Middle frontal gyrus (tissue), 1 donor: ENCODE data around the gene SETD1A.

Source experiments
- DNase-seq: peaks from one replicate; pipeline ENCODE4 v3.0.0-alpha.2; 2015; ENCODE audit warnings: low spot score; ENCODE audit errors: extremely low spot score

The SETD1A gene

GRCh38 chr16:30982548-30983288 is 25.2 kb downstream of the SETD1A start:
- DNase-seq: no peak

DNA sequence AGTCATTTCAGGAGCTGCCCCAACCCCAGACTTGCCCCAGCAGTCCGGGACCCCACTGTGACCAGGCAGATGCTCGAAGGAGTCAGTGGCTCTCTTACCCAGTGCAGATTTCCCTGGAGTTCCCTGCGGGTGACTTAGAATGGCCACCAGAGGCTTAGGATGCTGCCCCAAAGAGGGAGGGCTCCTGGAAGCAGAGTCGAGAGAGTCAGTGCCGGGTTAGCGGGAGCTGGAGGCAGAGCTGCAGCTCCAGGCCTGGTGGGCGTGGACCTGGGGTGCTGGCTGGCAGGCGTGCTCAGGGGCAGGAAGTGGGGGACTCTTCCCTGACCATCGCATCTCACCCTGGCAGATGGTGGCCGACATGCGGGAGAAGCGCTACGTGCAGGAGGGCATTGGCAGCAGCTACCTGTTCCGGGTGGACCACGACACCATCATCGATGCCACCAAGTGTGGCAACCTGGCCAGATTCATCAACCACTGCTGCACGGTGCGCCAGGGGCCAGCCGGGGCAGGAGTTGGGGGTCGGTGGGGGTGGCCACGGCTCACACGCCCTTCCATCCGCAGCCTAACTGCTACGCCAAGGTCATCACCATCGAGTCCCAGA is 25.8 kb downstream of the SETD1A start:
- no peak for DNase-seq

DNA sequence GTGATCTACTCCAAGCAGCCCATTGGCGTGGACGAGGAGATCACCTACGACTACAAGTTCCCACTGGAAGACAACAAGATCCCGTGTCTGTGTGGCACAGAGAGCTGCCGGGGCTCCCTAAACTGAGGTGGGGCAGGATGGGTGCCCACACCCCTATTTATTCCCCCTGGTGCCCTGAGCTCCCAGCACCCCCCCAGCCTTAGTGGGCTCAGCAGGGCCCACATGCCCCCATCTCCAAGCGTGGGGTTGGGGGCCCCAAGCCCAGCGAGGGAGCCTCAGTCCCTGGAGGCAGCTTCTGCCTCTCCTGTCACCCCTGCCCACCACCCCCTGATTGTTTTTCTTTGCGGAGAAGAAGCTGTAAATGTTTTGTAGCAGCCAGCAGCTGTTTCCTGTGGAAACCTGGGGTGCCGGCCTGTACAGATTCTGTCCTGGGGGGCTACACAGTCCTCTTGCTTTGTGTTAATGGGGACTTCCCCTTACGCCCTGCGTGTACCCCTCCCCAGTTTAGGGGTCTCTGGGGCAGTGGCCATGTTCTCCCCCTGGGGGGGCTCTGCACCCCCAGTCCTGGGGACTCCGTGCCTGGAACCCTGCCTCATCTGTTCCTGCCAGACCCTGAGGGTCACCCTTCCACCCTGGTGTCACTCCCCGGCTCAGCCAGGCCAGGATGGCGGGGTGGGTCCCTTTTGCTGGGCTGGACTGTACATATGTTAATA is 26.5 kb downstream of the SETD1A start:
- no peak for DNase-seq

GRCh38 chr16:30984669-30985400 is 27.3 kb downstream of the SETD1A start, which contains the start of gene HSD3B7:
HSD3B7 (plus strand) TSS chr16:30985207; CDS start chr16:30985659, 452 bp downstream.
- no peak for DNase-seq

DNA sequence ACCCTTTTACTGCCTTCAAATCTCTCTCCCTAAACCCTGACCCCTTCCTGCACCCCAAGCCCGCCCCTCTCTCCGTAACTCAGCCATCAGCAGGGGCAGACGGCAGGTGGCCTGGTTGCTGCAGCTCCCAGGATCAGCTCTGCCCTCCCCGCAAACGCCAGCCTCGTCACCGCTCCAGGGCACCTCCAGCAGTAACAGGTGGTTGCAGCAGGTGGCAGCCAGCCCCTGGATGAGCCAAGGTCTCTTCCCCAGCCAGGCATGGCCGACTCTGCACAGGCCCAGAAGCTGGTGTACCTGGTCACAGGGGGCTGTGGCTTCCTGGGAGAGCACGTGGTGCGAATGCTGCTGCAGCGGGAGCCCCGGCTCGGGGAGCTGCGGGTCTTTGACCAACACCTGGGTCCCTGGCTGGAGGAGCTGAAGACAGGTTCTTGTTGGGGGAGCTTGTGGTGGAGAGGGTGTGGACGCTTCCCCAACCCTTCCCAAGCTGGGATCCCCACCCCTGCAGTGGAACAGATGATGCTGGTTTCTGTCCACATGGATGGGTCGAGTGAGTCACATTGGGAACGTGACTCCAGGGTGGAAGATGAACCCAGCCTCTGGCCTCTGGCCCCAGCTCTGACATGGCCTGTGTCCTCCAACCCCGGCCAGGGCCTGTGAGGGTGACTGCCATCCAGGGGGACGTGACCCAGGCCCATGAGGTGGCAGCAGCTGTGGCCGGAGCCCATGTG is 28.0 kb downstream of the SETD1A start:
- DNase-seq: no peak

DNA sequence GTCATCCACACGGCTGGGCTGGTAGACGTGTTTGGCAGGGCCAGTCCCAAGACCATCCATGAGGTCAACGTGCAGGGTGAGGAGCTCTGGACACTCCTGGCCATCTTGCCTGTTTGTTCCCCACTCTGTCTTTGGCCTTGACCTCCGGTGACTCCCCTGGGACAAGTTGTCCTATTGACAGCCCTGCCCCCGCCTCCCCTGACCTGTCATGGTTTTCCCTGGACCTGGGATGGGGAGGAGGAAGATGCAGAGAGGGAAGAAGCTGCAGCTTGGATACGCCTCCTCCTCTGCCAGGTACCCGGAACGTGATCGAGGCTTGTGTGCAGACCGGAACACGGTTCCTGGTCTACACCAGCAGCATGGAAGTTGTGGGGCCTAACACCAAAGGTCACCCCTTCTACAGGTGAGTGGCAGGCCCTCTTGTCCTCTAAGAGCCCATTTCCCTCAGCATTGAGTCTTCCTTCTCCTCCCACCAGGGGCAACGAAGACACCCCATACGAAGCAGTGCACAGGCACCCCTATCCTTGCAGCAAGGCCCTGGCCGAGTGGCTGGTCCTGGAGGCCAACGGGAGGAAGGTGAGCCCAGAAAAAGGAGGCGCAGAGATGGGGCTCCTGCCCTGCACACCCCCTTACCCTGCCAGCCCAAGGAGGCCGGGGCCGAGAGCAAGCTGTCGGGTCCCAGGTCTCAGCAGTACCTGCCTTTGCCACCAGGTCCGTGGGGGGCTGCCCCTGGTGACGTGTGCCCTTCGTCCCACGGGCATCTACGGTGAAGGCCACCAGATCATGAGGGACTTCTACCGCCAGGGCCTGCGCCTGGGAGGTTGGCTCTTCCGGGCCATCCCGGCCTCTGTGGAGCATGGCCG is 28.8 kb downstream of the SETD1A start:
- no peak for DNase-seq

DNA sequence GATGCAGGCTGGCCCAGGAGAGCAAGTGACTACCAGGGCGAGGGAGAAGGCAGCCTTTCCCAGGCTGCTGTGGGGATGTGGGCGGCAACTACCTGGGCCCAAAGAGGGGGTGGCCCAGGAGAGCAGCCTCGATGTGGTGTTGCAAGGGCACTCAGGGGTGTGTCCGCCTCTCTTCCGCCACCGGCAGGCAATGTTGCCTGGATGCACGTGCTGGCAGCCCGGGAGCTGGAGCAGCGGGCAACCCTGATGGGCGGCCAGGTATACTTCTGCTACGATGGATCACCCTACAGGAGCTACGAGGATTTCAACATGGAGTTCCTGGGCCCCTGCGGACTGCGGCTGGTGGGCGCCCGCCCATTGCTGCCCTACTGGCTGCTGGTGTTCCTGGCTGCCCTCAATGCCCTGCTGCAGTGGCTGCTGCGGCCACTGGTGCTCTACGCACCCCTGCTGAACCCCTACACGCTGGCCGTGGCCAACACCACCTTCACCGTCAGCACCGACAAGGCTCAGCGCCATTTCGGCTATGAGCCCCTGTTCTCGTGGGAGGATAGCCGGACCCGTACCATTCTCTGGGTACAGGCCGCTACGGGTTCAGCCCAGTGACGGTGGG is 30.1 kb downstream of the SETD1A start:
- no peak for DNase-seq

DNA sequence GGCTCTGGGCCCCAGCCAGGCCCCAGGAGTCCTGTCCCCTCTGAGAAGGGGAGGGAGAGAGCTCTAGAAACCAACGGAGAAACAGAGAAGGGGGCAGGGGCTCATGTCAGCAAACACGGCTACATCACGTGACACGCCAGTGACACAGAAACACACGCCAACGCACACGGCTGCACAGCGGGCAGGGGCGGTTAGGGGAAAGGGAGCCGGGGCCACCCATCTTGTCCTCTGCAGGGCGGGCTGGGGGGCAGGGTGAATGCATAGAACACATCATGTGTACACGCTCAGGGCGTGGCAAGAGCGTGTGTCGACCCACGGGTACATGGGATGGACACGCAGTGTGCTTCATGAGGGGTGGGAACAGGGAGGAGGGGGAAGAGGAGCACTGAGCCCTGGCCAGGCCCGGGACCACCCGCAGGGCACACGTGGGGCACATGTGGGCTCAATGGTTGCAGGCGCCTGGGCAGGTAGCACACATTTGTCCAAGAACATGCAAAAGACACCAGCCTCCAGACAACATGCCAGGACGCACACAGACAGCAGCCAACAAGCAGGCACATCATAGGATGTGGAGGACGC is 32.0 kb downstream of the SETD1A start:
- no peak for DNase-seq

DNA sequence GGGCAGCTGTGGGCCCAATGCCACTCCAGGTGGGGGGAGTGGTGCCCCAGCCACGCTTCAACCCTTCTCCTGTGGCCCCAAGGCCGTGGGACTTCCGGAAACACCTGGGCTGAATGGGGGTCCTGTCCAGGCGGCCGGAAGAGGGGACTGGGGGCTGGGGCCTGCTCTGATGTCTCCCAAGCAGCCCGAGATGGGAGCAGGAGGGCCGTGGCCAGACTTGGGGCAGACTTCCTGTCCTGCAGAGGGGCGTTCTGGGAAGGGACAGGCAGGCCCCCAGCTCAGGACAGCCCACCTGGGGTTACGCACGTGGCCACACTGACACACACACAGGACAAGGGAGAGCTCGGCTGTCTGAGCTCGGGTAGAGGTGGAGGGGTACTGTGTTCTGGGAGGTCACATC is 32.6 kb downstream of the SETD1A start:
- no peak for DNase-seq

- no peak for DNase-seq
These were observed 33.5 kb downstream of the SETD1A start for GRCh38 chr16:30991052-30991451.

GRCh38 chr16:30992276-30992780 is 34.8 kb downstream of the SETD1A start:
- DNase-seq: no peak

DNA sequence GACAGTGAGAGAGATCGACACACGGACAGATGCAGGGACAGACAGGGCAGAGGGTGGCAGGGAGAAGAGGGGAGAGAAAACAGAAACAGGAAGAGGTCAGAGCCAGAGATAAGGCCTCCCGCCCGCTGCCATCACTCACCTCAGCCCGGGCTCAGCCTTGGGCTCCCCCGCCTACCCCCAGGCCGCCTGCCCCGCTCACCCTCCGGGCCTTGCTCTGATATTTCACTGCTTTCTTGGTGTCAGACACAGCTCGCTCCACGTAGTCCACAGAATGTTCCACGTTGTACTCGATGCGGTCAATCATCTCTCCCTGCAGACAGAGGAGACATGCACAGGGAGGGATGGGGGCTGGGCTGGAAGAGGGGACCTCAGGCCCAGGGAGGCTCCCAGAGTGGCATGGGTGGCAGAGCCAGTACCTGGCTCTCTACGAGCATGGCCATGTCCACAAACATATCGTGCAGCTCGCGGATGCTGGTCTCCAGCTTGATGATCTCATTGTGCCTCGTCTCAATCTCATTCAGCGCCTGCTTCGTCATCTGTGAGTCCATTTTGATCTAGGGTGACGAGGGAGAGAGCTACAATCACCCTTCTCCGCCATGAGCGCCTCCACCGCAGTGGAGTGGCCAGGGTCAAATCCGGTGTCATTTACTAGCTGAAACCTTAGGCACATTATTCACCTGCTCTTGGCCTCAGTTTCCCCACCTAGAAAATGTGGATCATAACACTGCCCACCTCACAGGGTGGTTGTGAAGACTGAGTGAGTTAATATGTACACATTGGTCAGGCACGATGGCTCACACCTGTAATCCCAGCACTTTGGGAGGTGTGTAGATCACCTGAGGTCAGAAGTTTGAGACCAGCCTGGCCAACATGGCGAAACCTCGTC is 35.6 kb downstream of the SETD1A start:
- no peak for DNase-seq

GRCh38 chr16:30995927-30996323 is 38.4 kb downstream of the SETD1A start:
- no peak for DNase-seq

GRCh38 chr16:30996324-30996984 is 38.9 kb downstream of the SETD1A start:
- DNase-seq: no peak

DNA sequence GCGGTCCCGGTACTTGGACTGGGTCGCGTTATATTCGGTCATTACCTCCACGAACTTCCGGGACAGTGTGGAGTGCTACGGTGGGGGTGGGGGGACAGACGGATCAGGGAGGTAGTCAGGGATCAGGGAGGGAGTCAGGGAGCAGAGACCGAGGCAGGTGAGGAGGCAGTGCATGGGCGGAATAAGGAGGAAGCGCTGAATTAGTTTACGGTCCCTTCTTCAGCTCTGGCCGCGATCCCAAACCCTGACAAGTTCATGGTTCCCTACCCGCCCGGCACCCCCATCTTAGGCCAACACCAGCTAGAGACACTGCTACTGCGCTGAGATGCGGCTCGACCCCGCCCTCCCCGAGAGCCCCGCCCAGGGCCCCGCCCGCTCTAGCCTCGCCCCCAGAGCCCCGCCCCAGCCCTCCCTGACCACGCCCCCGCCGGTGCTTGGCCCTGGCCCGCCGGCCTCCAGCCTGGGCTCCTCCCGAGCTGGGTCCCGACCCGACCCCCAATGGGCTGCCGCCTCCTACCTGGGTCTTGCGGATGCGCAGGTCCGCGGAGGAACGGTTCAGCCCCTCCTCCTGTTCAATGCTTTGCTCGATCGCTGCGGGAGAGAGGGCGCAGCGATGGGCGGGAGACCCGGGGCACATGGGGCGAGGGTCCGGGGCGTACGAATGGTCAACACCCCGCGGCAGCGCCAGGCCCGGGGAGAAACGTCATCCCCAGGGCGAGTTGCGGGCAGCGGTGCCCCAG is 39.6 kb downstream of the SETD1A start:
- DNase-seq: no peak

DNA sequence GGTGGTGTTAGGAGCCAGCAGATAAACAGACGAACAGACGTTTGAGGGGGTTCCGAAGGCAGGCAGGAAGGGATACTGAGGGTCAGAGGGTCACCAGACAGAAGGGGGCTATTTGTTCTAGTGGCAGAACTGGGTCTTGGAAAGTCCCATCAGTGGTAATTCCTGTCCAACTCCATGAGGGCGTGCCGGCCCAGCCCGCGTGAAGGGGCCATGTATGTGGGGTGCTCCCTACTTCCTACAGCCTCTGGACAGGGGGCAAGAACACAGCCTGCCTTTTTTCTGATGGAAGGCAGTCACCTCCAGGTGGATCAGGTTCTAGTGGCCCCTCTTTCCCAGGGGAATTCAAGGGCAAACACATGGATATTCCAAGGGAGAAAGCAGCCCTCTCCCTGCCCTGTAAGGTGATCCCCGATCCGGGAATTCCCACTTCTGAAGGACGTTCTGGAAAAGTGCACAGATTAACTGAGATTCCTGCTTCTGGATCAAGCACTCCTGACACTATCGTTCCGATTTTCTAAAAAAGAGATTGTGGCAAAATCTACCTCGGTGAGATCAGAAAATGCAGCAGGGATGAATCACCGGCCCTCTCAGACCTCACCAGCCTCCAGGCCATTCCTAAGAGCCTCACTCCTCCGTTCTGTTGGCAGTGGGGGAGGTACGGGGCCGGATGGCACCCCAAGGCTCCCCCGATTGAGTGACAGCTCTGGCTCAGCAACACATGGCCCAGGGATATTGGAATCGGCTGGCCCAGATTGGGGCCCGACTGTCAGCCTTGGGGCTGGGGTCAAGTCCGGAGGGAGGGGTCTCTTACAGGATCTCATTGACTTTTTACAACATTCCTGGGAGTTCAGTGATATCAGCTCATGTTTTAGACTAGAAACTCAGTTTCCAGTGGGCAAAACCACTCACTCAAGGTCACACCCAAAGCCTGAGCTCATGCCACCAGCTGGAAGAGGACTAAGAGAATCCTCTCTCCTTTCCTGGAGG is 40.5 kb downstream of the SETD1A start:
- no peak for DNase-seq
